ENCODE results near the gene RNF8.
"Not testable (repeated sequence)": the region's sequence is repeated elsewhere in the genome, so short reads cannot be mapped to it uniquely, and the experiment has no call there.

The RNF8 gene

DNA sequence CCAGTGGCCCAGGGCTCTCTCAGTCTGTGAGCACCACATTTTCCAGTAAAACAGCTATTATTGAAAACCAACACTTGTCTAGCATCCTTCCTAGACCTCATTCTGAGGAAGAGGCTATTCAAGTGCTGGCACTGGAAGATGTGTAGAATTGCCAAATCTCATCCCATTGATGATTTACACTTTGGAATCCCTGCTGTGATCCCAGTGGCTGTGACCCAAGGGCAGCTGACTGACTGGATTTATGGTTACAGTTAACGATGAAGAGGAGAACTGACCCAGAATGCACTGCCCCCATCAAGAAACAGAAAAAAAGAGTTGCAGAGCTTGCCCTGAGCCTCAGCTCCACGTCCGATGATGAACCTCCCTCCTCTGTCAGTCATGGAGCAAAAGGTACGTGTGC, 81.6 kb downstream of the RNF8 start:
- DNase-seq (ENCODE audit: low read depth): no peak
- TF ChIP-seq CTCF (IDR thresholded peaks at IDR 0.05; ENCODE audit: insufficient read depth, low read depth, low read length, missing control alignments): no peak
- H3K4me3 ChIP-seq (ENCODE audit: low read length): no peak overlapping the region

- TF ChIP-seq CTCF (IDR thresholded peaks at IDR 0.05; ENCODE audit: insufficient read depth, low read depth, low read length, missing control alignments): no peak
- no peak overlapping the region for H3K4me3 ChIP-seq (ENCODE audit: low read length)
- DNase-seq (ENCODE audit: low read depth): no peak
Observed at GRCh38 chr6:37435816-37436215, 82.0 kb downstream of the RNF8 start.

GRCh38 chr6:37438930-37439329, 85.1 kb downstream of the RNF8 start:
- DNase-seq (ENCODE audit: low read depth): no peak
- H3K4me3 ChIP-seq (ENCODE audit: low read length): no peak overlapping the region
- no peak for TF ChIP-seq CTCF (IDR thresholded peaks at IDR 0.05; ENCODE audit: insufficient read depth, low read depth, low read length, missing control alignments)

DNA sequence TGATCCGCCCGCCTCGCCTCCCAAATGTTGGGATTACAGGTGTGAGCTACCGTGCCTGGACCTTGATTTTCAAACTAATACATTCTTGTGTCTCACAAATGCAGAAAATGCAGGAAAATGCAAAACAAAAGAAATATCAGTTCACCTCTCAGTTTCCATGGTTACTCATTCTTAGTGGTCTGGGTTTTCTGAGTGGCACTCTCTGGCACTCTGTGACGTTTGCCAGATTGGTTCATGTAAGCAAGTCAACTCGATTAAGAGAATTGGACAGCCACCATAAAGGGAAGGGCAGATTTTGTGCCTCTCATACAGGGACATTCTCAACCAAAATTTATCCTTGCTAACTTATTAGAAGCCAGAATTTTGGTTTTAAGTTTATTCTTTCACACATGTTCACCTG, 87.9 kb downstream of the RNF8 start:
- TF ChIP-seq CTCF (IDR thresholded peaks at IDR 0.05; ENCODE audit: insufficient read depth, low read depth, low read length, missing control alignments): no peak
- DNase-seq (ENCODE audit: low read depth): no peak
- no peak overlapping the region for H3K4me3 ChIP-seq (ENCODE audit: low read length)

- no peak overlapping the region for H3K4me3 ChIP-seq (ENCODE audit: low read length)
- DNase-seq (ENCODE audit: low read depth): no peak
- TF ChIP-seq CTCF (IDR thresholded peaks at IDR 0.05; ENCODE audit: insufficient read depth, low read depth, low read length, missing control alignments): no peak
Observed at GRCh38 chr6:37442416-37443215, 88.8 kb downstream of the RNF8 start.

GRCh38 chr6:37443216-37443542, 89.4 kb downstream of the RNF8 start:
- DNase-seq (ENCODE audit: low read depth); H3K4me3 ChIP-seq (ENCODE audit: low read length): not testable (repeated sequence)
